Gastroesophageal sphincter (tissue), 3 donors: ENCODE results near the gene DNAJC4.

ENCODE experiments used
- CTCF ChIP-seq, 4 experiments: fragments of 200-600 bp in 2 of 4; fragments of 450-650 bp in 2 of 4; sonication (generic) in 1 of 4; IDR thresholded peaks; one replicate each; pipeline ENCODE4 v1.5.1; 2017 to 2019; ENCODE audit warnings: antibody characterized with exemption in 4 of 4, mild to moderate bottlenecking in 2 of 4, moderate library complexity in 2 of 4
- POLR2A ChIP-seq, 2 donors: fragments of 450-650 bp; IDR thresholded peaks; one replicate each; pipeline ENCODE4 v1.6.1; 2017; ENCODE audit warnings: antibody characterized with exemption in 2 of 2, mild to moderate bottlenecking in 2 of 2, moderate library complexity in 1 of 2
- POLR2AphosphoS5 ChIP-seq: sonication (generic); formaldehyde crosslinking; IDR thresholded peaks from one replicate; pipeline ENCODE4 v1.6.1; 2017; ENCODE audit warnings: antibody characterized with exemption

GRCh38 chr11:64229090-64229743 is 1.1 kb upstream of the DNAJC4 start:
- TF ChIP-seq CTCF (IDR thresholded peaks at IDR 0.05) (no peak), POLR2A (IDR thresholded peaks at IDR 0.05) (no peak), POLR2AphosphoS5 (no peak)
